NCI-H2081 treated with DMSO at 0.1 percent for 48 hours (cell line): ENCODE results near the gene DCTN1.

ENCODE experiments used
- DNase-seq: peaks from one replicate; lab custom pipeline; 2025; lab: John Stamatoyannopoulos, UW

Gene DCTN1

DNA sequence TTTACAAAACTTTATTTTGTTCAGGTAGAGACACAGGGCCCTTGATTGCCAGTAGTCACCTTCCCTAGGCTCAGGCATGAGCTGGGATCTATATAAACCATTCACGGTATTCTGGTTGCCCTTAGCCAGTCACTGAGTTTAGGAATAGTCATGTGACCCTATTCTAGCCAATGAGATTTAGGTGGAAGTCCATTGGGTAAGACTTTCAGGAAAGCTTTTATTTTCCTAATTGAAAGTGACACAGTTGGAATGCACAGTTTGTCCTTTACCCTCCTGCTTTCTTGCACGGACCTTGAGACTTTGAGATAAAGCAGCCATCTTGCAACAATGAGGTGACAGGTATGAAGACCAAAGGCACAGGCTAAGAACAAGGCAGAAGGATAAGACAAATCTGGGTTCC lies 58.4 kb downstream of the DCTN1 start:
- DNase-seq: no peak

DNA sequence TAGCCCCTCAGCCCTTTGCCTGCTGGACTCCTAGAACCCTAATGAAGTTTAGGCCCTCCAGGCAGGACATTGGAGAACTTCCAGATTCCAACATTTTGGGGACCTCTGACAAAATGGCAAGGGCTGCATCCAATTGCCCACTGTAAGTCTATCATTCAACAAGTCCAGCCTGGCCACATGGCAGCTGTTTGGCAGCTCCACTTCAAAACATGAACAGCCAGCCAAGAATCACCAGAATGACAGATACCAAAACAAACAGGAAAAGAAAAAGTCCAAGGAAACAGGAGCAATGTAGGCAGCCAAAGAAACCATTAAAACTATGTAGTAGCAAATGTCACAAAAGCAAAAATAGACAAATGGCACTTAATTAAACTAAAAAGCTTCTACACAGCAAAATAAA lies 62.4 kb downstream of the DCTN1 start:
- no peak for DNase-seq

DNA sequence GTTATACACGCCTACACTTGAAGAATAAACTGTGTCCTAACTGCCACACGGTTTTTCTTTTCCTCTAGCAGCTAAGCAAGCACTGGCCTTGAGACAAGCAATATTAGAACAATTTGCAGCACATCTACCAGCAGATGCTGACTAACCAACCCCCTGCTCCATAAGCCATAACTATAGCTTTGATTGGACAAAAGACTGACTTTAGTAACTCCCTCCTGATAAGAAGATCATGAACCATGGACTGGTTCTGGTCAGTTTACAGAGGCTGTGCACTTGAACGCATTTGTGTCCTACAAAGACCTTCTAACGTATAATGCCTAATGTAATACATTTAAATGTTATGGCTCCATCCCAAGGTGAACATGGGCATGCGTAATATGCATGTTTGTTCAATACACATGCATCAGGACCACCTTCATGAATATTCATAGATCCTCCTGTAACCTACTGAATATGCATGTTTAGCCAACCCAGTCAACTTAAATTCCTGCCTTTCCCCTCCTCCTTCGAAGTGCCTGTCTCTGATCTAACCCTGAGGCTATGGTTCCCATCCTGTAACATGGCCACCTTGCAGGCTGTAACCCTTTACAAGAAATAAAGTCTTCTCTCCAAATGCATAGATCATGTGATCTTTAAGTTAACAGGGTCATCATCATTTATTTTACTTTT lies 63.4 kb downstream of the DCTN1 start:
- DNase-seq: no peak

DNA sequence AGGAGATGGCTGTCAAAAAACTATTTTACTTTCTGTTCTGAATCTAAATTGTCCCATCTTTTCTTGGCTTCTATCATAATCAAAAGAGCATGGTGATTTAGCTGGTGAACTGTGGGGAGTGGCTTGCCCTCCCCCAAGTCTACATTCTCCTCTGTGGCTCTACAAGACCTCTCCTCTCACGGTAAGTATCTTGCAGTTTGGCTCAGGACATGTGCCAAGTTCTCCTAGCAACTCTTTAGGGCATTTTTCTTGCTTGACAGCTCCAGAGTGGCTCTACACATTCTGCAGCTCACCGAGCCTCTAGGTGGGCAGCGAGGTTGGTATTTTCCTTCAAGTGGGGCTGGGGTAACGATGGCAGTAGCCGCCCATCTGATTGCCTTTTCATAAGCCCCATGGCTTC lies 66.0 kb downstream of the DCTN1 start:
- no peak for DNase-seq

DNA sequence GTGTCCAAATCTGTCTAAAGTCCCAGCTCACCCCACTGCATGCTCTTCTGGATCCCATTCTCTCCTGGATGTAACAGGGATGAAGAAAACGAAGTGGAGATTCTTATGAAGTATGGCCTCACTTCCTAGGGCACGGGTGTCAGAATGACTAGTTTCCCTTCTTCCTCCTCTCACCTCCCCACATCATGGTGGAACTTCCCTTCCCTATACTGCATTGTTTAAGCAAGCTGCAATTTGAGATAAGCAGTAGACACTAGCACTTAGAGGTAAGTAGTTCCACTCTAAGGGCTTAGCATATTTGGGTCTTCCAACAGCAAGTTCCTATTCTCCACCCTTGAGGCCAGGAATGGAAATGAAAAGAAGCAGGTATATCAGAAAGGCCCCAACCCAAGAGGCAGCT lies 66.6 kb downstream of the DCTN1 start:
- DNase-seq: no peak

DNA sequence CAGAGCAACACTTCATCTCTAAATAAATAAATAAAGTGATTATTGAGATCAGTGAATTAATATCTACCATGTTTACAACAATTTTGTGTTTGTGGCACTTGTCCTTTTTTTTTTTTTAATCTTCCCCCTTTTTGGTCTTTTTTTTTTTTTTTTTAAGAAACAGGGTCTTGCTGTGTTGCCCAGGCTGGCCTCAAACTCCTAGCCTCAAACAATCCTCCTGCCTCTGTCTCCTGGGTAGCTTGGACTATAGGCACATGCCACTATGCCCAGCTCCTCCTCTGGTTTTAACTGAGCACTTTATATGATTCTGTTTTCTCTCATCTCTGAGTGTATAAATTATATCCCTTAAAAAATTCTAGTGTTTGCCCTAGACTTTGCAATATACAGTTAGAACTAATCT lies 67.2 kb downstream of the DCTN1 start:
- DNase-seq: no peak
